ENCODE measurements around the gene PLXNA4. TPM values are rescaled to one million over a fixed set of nuclear protein-coding genes. Genes with fewer than 3 reads are reported as not detected.

Gene PLXNA4
- total RNA-seq, 4 donors from 2014 or later, result 0.31 to 0.66 (median 0.43) TPM

DNA sequence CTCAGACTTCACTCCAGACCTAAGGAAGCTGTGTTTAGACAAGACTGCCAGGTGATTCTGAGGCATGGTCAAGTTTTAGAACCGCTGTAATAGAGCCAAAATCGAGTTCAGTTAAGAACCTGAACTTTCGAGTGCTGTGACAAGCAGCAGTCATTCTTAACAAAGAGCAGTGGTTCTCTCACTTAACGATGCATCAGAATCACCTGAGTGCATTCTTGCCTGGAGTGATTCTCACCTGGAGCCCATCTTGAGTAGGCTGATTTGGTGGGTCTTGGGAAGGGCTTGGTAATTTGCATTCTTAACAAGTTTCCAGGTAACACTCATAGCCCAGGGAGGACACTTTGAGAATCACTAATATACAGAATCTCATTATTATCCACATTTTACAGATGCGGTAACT, 44.7 kb downstream of the PLXNA4 start:
- H3K27me3 ChIP-seq, result no peaks in the 10 kb centered on the region
- no peaks in the 10 kb centered on the region for H3K4me1 ChIP-seq
- no peak overlapping the region for H3K4me3 ChIP-seq
- H3K9me3 ChIP-seq, result no peaks in the 10 kb centered on the region
- ATAC-seq (no peak), DNase-seq (no peak)
- intact Hi-C loops (cut with DNase I; ENCODE audit: low total_unique reads), result no loop called here
- no peak overlapping the region for H3K27ac ChIP-seq
- TF ChIP-seq CTCF (IDR thresholded peaks at IDR 0.05 in 4 of 5, conservative IDR thresholded peaks at IDR 0.05 in 1 of 5), result no peak
- no peak for TF ChIP-seq POLR2A (IDR thresholded peaks at IDR 0.05)
- no peaks in the 10 kb centered on the region for H3K36me3 ChIP-seq
- in situ Hi-C loops (cut with MboI; ENCODE audit: low sequenced_read_pairs in 4 of 4), result no loop called here

DNA sequence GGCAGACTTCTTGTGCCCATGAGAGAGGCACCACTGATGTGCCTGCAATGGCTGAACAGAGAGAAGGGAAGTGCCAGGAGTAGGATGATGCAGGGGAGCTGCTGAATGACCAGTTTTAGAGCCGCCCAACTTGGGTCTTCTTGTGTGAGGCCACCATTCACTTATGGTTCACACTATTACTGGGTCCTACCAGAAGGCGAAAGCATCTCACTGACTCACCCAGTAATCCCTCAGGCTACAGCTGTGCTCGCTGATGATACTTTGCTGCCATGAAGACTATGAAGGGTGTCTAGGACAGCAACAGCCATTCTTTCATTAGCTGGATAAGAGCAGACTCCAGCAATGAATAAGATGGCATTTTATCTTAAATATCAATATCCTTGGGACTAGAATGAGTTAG, 47.6 kb downstream of the PLXNA4 start:
- intact Hi-C loops (cut with DNase I; ENCODE audit: low total_unique reads) (no loop called here), in situ Hi-C loops (cut with MboI; ENCODE audit: low sequenced_read_pairs in 4 of 4) (no loop called here)
- Histone ChIP-seq H3K27ac (no peak overlapping the region), H3K36me3 (no peaks in the 10 kb centered on the region), H3K4me3 (no peak overlapping the region), H3K9me3 (no peaks in the 10 kb centered on the region), H3K4me1 (no peaks in the 10 kb centered on the region), H3K27me3 (no peaks in the 10 kb centered on the region)
- ATAC-seq (no peak), DNase-seq (no peak)
- TF ChIP-seq CTCF (IDR thresholded peaks at IDR 0.05 in 4 of 5, conservative IDR thresholded peaks at IDR 0.05 in 1 of 5) (no peak), POLR2A (IDR thresholded peaks at IDR 0.05) (no peak)

DNA sequence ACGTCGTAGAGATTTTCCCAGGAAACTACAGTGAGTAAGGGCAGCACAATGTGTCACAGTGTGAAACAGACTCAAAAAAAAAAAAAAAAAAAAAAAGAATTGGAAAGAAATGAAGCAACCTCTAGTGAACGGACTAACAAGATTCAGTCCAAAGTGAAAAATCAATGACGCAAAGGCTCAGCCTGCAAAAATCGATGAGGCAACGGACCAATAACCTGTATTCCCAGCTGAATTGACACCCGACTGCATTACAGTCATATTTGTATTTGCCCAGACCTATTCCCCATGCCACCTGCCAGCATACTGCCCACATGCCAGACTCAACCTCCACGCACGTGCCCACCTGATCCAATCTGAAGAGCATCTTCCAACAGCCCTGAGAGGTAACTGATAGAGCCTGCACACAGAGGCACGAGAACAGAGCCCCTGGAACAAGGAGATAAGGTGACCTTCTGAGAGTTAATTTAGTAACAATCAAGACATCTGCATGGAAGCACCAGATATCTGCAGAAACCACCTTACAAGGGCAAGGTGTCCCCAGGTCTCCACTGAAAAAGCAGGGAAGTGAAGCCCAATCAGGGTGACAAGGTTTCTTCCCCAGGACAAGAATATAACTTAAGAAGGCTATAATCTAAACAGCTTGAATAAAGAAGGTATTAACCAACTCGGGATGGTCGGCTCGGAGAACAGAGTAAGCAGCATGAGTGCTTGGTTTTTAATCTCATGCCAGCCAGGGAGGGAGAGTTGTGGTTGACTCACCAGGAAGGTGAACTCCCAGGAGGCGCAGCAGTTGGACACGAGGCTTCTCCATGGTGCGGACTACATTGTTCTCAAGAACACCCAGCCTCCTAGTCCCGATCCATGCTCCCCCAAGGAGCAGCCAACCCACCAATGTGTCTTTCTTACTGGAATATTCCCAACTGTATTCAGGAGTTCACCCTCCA, 48.5 kb downstream of the PLXNA4 start:
- Histone ChIP-seq H3K4me3 (no peak overlapping the region), H3K36me3 (no peaks in the 10 kb centered on the region), H3K27ac (no peak overlapping the region), H3K9me3 (no peaks in the 10 kb centered on the region), H3K27me3 (no peaks in the 10 kb centered on the region), H3K4me1 (no peaks in the 10 kb centered on the region)
- in situ Hi-C loops (cut with MboI; ENCODE audit: low sequenced_read_pairs in 4 of 4), result no loop called here
- no peak for TF ChIP-seq POLR2A (IDR thresholded peaks at IDR 0.05)
- TF ChIP-seq CTCF (IDR thresholded peaks at IDR 0.05 in 4 of 5, conservative IDR thresholded peaks at IDR 0.05 in 1 of 5), result no peak
- no peak for ATAC-seq
- intact Hi-C loops (cut with DNase I; ENCODE audit: low total_unique reads), result no loop called here
- DNase-seq, result no peak

DNA sequence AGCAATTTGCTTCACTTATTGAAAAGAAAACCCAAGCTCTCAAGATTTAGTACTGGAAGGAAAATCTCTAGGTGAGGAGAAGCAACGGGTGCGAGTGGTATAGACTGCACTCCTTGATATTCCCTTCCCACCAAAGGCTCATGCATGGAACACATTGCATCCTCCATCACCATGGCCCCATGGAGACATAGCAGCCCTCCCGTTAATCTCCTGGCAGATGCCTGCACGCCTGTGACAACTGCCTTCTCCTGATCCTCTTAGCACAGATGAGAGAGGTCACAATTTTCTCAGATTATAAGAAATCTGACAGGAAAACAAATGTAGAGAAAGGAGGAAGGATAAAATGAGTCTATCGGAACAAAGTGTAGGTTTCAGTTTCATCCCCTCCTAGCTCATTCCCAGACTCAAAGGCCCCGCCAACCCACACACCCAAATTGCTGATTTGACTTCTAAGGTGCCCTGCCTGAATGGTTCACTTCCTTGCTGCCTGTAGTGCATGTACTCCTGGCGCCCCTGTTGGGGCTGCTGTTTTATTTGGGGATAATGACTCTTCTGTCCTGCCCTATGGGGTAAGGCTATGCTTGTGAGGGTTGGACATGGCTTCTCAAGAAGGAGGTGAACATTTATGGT, 50.0 kb downstream of the PLXNA4 start:
- no peak for DNase-seq
- H3K36me3 ChIP-seq, result no peaks in the 10 kb centered on the region
- no peaks in the 10 kb centered on the region for H3K9me3 ChIP-seq
- TF ChIP-seq POLR2A (IDR thresholded peaks at IDR 0.05) (no peak), CTCF (IDR thresholded peaks at IDR 0.05 in 4 of 5, conservative IDR thresholded peaks at IDR 0.05 in 1 of 5) (no peak)
- in situ Hi-C loops (cut with MboI; ENCODE audit: low sequenced_read_pairs in 4 of 4), result no loop called here
- ATAC-seq, result no peak
- no peak overlapping the region for H3K4me3 ChIP-seq
- H3K27me3 ChIP-seq, result no peaks in the 10 kb centered on the region
- H3K4me1 ChIP-seq, result no peaks in the 10 kb centered on the region
- no peak overlapping the region for H3K27ac ChIP-seq
- intact Hi-C loops (cut with DNase I; ENCODE audit: low total_unique reads), result no loop called here
